Neural cell (in vitro differentiated cells): ENCODE results near the gene IL2. TPM values are rescaled to one million over a fixed set of nuclear protein-coding genes. Genes with fewer than 3 reads are reported as not detected.

Source experiments
- H2AFZ ChIP-seq: fragments of 200-600, 300-800 bp; sonication (generic), shearing (Covaris generic); 2 replicates; pipeline ENCODE4 v1.6.0; 2014; ENCODE audit warnings: low read depth, mild to moderate bottlenecking, antibody characterized with exemption, low read length, moderate library complexity
- H3F3A ChIP-seq: fragments of 200-600 bp; shearing (Covaris generic); 2 replicates; pipeline ENCODE4 v1.6.1; 2016; ENCODE audit warnings: mild to moderate bottlenecking, moderate library complexity, mixed read lengths, antibody characterized with exemption, low read length; ENCODE audit not compliant: insufficient read depth, poor library complexity, severe bottlenecking
- H3K27ac ChIP-seq: fragments of 200-600, 300-800 bp; sonication (generic), shearing (Covaris generic); 2 replicates; pipeline ENCODE4 v1.5.1; 2014; ENCODE audit warnings: mild to moderate bottlenecking, low read length, moderate library complexity
- H3K27me3 ChIP-seq: fragments of 300-800, 200-600 bp; sonication (generic), shearing (Covaris generic); 2 replicates; pipeline ENCODE4 v1.6.0; 2014; ENCODE audit warnings: mild to moderate bottlenecking, low read depth, low read length, moderate library complexity; ENCODE audit not compliant: insufficient read depth
- H3K36me3 ChIP-seq: fragments of 300-800, 200-600 bp; sonication (generic), shearing (Covaris generic); 2 replicates; pipeline ENCODE4 v1.5.1; 2014; ENCODE audit warnings: mild to moderate bottlenecking, antibody characterized with exemption, low read length, moderate library complexity; ENCODE audit not compliant: insufficient read depth
- H3K4me2 ChIP-seq: fragments of 300-800, 200-600 bp; sonication (generic), shearing (Covaris generic); 2 replicates; pipeline ENCODE4 v1.6.0; 2014; ENCODE audit warnings: mild to moderate bottlenecking, low read length
- H3K4me3 ChIP-seq: fragments of 300-800, 200-600 bp; sonication (generic), shearing (Covaris generic); 2 replicates; pipeline ENCODE4 v1.5.1; 2014; ENCODE audit warnings: mild to moderate bottlenecking, low read length, moderate library complexity
- H3K79me2 ChIP-seq: fragments of 200-600 bp; shearing (Covaris generic); replicated peaks from 2 replicates; pipeline ENCODE4 v1.6.0; 2014; ENCODE audit warnings: mild to moderate bottlenecking, low read length, moderate library complexity; ENCODE audit not compliant: insufficient read depth
- H3K9ac ChIP-seq: fragments of 300-800, 200-600 bp; sonication (generic), shearing (Covaris generic); 2 replicates; pipeline ENCODE4 v1.6.1; 2016; ENCODE audit warnings: mild to moderate bottlenecking, low read length, mixed read lengths
- H3K9me2 ChIP-seq: fragments of 200-600 bp; shearing (Covaris generic); 2 replicates; pipeline ENCODE4 v1.6.1; 2016; ENCODE audit warnings: mild to moderate bottlenecking, low read length, mixed read lengths; ENCODE audit not compliant: insufficient read depth
- H3K9me3 ChIP-seq: fragments of 200-600, 300-800 bp; sonication (generic), shearing (Covaris generic); 2 replicates; pipeline ENCODE4 v1.6.1; 2016; ENCODE audit warnings: mild to moderate bottlenecking, mixed run types, low read length, moderate library complexity, mixed read lengths
- H4K20me1 ChIP-seq: fragments of 200-600 bp; shearing (Covaris generic); 2 replicates; pipeline ENCODE4 v1.6.1; 2016; ENCODE audit warnings: mild to moderate bottlenecking, mixed run types; ENCODE audit not compliant: insufficient read depth
- CTCF ChIP-seq: fragments of 450-650 bp; IDR thresholded peaks from 2 replicates; pipeline ENCODE4 v1.5.1; 2014; ENCODE audit warnings: antibody characterized with exemption, mild to moderate bottlenecking, moderate library complexity; ENCODE audit not compliant: poor library complexity, severe bottlenecking
- EP300 ChIP-seq: fragments of 450-650 bp; conservative IDR thresholded peaks from 2 replicates; pipeline ENCODE4 v1.6.1; 2014; ENCODE audit warnings: antibody characterized with exemption, mild to moderate bottlenecking, moderate library complexity; ENCODE audit not compliant: poor library complexity, severe bottlenecking
- EZH2 ChIP-seq: fragments of 200-600, 300-800 bp; shearing (Covaris generic), sonication (generic); IDR thresholded peaks from 2 replicates; pipeline ENCODE4 v1.6.1; 2014; ENCODE audit warnings: antibody characterized with exemption, low read length, borderline replicate concordance, mild to moderate bottlenecking; ENCODE audit not compliant: insufficient read depth, poor library complexity, severe bottlenecking
- MXI1 ChIP-seq: fragments of 450-650 bp; conservative IDR thresholded peaks from 2 replicates; pipeline ENCODE4 v1.6.1; 2014; ENCODE audit warnings: antibody characterized with exemption, mild to moderate bottlenecking; ENCODE audit not compliant: poor library complexity, severe bottlenecking
- POLR2AphosphoS5 ChIP-seq: IDR thresholded peaks from 2 replicates; pipeline ENCODE4 v1.6.1; 2012
- RAD21 ChIP-seq: fragments of 450-650 bp; conservative IDR thresholded peaks from 2 replicates; pipeline ENCODE4 v1.6.1; 2014; ENCODE audit warnings: antibody characterized with exemption, mild to moderate bottlenecking, moderate library complexity
- REST ChIP-seq: IDR thresholded peaks from 2 replicates; pipeline ENCODE4 v1.6.1; 2012; ENCODE audit warnings: borderline replicate concordance
- SMC3 ChIP-seq: fragments of 450-650 bp; conservative IDR thresholded peaks from 2 replicates; pipeline ENCODE4 v1.6.1; 2014; ENCODE audit warnings: antibody characterized with exemption, mild to moderate bottlenecking, moderate library complexity; ENCODE audit not compliant: poor library complexity
- TAF1 ChIP-seq: IDR thresholded peaks from 2 replicates; pipeline ENCODE4 v1.6.1; 2012; ENCODE audit warnings: low read depth
- polyA plus RNA-seq: library from polyadenylated mRNA; depleted of rRNA; stranded (reverse); fragments of >200 nt; gene quantifications from 2 replicates; pipeline ENCODE4 v1.2.3, GENCODE V29; 2014

The IL2 gene
- polyA plus RNA-seq, 1 donor from 2014 or later: not detected

- Histone ChIP-seq H3K27ac (no peak overlapping the region), H4K20me1 (no peaks in the 10 kb centered on the region), H2AFZ (no peak overlapping the region), H3K79me2 (no peaks in the 10 kb centered on the region), H3F3A (no peaks in the 10 kb centered on the region), H3K4me3 (no peak overlapping the region), H3K36me3 (no peaks in the 10 kb centered on the region), H3K9me3 (no peaks in the 10 kb centered on the region), H3K9me2 (no peaks in the 10 kb centered on the region), H3K27me3 (no peaks in the 10 kb centered on the region), H3K4me2 (no peak overlapping the region), H3K9ac (no peak overlapping the region)
- TF ChIP-seq EP300 (no peak), RAD21 (no peak), REST (no peak), CTCF (no peak), SMC3 (no peak), EZH2 (no peak), TAF1 (no peak), MXI1 (no peak), POLR2AphosphoS5 (no peak)
These were observed 23.5 kb upstream of the IL2 start for GRCh38 chr4:122479935-122480416.

DNA sequence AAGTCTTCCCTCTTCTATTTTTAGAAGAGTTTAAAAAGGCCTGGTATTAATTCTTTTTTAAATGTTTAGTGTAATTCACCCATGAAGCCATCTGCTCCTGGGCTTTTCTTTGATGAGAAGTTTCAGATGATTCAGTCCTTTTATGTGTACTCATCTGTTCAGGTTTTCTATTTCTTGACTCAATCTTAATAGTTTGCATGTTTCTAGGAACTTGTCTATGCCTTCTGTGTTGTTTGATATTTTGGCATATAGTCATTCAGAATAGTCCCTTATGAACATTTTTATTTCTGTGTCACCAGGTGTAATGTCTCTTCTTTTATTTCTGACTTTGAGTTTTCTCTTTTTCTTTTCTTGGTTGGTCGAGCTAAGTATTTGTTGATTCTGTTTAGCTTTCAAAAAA, 20.2 kb upstream of the IL2 start:
- no peaks in the 10 kb centered on the region for H3K36me3 ChIP-seq
- H2AFZ ChIP-seq: no peak overlapping the region

More for the DNA sequence above, 20.2 kb upstream of the IL2 start:
- no peak for TF ChIP-seq TAF1
- no peak for TF ChIP-seq RAD21
- no peak for TF ChIP-seq MXI1
- no peak for TF ChIP-seq CTCF
- Histone ChIP-seq H3K9ac (no peak overlapping the region), H3K27me3 (no peaks in the 10 kb centered on the region), H4K20me1 (no peaks in the 10 kb centered on the region), H3F3A (no peaks in the 10 kb centered on the region), H3K4me3 (no peak overlapping the region), H3K79me2 (no peaks in the 10 kb centered on the region), H3K9me2 (no peaks in the 10 kb centered on the region), H3K27ac (no peak overlapping the region), H3K4me2 (no peak overlapping the region), H3K9me3 (no peaks in the 10 kb centered on the region)
